GM12892 (cell line): ENCODE results near the gene EXOC6.
"Not testable (repeated sequence)": the region's sequence is repeated elsewhere in the genome, so short reads cannot be mapped to it uniquely, and the experiment has no call there.

Experiments
- DNase-seq: peaks from one replicate; pipeline ENCODE4 v3.0.0; 2011; ENCODE audit not compliant: insufficient read length
- FAIRE-seq: peaks from 2 replicates; lab custom pipeline; 2011; peaks lifted over from hg19 to GRCh38; lab: Jason Lieb, UNC
- POLR2A ChIP-seq: IDR thresholded peaks from 2 replicates; pipeline ENCODE4 v1.6.1; 2011; ENCODE audit warnings: low read depth, low read length, control low read depth
- POLR2AphosphoS5 ChIP-seq: IDR thresholded peaks from 2 replicates; pipeline ENCODE4 v1.6.1; 2011; ENCODE audit warnings: low read depth, low read length, control low read depth
- TAF1 ChIP-seq: IDR thresholded peaks from 2 replicates; pipeline ENCODE4 v1.6.1; 2011; ENCODE audit warnings: low read depth, mild to moderate bottlenecking, control low read depth, low read length, borderline replicate concordance

EXOC6 gene

GRCh38 chr10:92969151-92969550, 120.8 kb downstream of the EXOC6 start:
- no peak for DNase-seq
- TF ChIP-seq POLR2AphosphoS5 (no peak), TAF1 (no peak)
- no peak for FAIRE-seq

DNA sequence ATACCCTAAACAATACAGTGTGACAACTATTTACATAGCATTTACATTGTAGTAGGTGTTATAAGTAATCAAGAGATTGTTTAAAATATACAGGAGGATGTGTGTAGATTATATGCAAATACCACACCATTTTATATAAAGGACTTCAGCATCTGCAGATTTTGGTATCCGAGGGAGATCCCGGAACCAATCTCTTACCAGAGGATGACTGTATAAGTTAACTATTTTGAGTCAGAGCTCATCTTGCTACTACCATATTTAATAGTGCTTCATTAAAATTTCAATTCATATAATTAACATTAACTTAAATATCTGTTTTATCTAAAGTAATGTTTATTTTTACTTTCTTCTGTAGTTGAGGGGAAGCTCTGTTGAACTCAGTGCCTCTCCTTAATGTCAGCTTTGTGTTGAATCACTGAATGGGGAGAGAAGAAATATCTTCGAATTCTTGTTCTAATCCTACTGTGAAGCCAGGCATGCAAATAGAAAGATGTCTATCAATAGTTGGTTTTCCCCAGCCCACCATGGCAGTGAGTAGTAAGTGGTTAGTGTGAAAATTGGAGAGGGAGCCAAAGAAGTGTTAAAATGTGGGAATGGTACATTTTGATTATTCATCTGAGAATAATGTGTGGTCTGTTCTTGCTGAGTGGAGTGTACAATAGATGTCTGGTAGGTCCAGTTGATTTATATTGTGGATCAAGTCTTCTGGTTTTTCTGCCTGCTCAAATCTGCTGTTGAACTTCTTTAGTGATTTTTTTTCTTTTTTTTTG, 122.2 kb downstream of the EXOC6 start:
- no peak for FAIRE-seq
- TF ChIP-seq TAF1 (no peak), POLR2AphosphoS5 (no peak), POLR2A (no peak)
- no peak for DNase-seq

- FAIRE-seq (no peak), DNase-seq (no peak)
- TF ChIP-seq POLR2AphosphoS5 = no peak
- no peak for TF ChIP-seq POLR2A
- TF ChIP-seq TAF1 = no peak
Measured at GRCh38 chr10:92972066-92972870, 123.9 kb downstream of the EXOC6 start.

- TF ChIP-seq TAF1 = no peak
- TF ChIP-seq POLR2AphosphoS5 = no peak
- TF ChIP-seq POLR2A = no peak
- no peak for FAIRE-seq
Measured at GRCh38 chr10:92972886-92973285, 124.6 kb downstream of the EXOC6 start.

GRCh38 chr10:92976278-92976677, 128.0 kb downstream of the EXOC6 start:
- not testable (repeated sequence) for FAIRE-seq, DNase-seq

More at GRCh38 chr10:92972886-92973285, 124.6 kb downstream of the EXOC6 start:
- DNase-seq = no peak

DNA sequence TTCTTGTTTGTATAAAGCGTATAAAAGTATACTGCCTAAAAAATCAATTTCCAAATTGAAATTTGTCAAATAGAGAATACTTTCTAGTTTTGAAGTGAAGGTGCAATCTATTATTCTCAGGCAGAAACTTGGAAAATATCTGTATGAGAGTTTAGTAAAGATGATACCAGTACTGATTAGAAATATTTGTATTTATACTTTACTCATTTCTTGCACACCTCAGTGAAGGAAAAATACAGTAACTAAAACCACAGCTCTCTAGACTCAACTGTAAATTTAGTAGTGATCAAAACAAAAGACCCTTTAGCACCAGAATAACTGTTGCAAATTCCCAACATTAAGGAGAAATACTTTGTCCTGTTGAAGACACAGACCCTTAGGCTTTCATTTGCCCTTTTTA, 140.9 kb downstream of the EXOC6 start:
- FAIRE-seq (no peak), DNase-seq (no peak)
- TF ChIP-seq POLR2A (no peak), TAF1 (no peak), POLR2AphosphoS5 (no peak)

DNA sequence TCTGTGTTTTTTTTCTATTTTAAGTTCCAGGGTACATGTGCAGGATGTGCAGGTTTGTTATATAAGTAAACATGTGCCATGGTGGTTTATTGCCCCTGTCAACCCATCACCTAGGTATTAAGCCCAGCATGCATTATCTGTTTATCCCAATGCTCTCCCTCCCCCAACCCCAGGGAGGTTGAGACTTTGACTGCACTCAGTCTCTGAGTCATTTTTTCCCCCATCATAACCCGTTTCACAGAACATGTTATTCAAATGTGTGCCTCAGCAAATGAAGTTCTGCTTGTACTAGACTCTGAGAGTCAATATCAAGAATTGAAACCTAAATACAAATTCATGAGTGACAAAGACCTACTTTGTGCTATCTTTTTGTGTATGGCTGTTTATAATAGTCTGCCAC, 142.3 kb downstream of the EXOC6 start:
- FAIRE-seq = no peak
- TF ChIP-seq POLR2A = no peak
- TF ChIP-seq TAF1 = no peak
- TF ChIP-seq POLR2AphosphoS5 = no peak

DNA sequence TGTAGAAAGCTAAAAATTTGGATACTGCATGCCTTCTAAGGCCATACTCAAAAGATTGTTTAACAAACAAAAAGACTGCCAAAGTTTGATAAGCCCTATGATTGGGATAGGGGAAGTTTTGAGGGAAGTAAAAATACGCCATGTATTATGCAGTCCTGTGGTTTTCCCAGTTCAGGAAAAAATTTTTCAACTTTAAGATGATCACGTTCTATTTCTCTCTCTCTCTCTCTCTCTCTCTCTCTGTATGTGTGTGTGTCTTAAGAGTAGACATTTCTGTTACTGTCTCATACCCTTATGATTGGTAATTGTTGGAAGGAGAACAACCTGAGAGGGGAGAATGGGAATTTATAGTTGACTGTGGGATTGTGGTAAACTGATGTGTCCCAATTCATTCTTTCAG, 143.2 kb downstream of the EXOC6 start:
- DNase-seq (no peak), FAIRE-seq (no peak)
- no peak for TF ChIP-seq POLR2A
- TF ChIP-seq TAF1 = no peak

More for the DNA sequence above, 142.3 kb downstream of the EXOC6 start:
- no peak for DNase-seq

GRCh38 chr10:92993699-92994272, 145.5 kb downstream of the EXOC6 start:
- DNase-seq = no peak
- FAIRE-seq = no peak
- TF ChIP-seq POLR2AphosphoS5 = no peak
- no peak for TF ChIP-seq TAF1
- no peak for TF ChIP-seq POLR2A

DNA sequence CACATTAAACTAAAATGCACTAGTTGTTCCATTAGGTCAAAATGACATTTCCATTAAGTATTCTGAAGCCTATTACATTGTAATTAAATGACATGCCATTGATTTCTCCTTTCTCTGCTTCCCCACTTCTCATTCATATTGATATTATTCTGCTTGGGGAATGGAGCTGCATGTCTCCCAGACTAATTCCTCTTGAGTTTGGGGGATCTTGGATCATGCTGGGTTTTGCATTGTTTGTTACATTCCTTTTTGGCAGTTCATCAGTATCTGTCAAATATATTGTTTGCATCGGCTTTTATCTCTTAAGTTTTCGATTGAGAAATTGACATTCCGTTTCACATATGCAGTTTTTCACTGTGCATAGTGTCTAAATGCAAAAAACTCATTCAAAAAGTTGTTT, 147.2 kb downstream of the EXOC6 start:
- no peak for FAIRE-seq
- TF ChIP-seq POLR2AphosphoS5 (no peak), POLR2A (no peak), TAF1 (no peak)
- no peak for DNase-seq

GRCh38 chr10:92997620-92998019, 149.3 kb downstream of the EXOC6 start:
- TF ChIP-seq POLR2A (no peak), POLR2AphosphoS5 (no peak), TAF1 (no peak)
- FAIRE-seq (no peak), DNase-seq (no peak)

DNA sequence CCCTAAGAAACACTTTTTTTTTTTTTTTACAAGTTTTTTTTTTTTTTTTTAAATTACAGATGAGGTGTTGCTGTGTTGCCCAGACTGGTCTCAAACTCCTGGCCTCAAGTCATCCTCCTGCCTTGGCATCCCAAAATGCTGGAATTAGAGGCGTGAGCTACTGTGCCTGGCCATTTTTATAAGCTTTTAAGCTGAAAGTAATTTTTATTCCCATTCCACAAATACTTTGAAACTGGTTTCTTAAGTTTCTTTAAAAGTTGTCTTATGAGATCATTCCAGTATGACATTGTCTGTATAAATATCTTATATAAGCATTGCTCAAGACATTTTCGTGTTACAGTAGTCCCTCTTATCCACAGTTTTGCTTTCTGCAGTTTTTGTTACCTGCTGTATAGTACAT, 150.9 kb downstream of the EXOC6 start:
- TF ChIP-seq POLR2A (no peak), TAF1 (no peak), POLR2AphosphoS5 (no peak)
- FAIRE-seq (no peak), DNase-seq (no peak)
